ENCODE data around the gene CSF3R. TPM values are rescaled to one million over a fixed set of nuclear protein-coding genes. Genes with fewer than 3 reads are reported as not detected.

CSF3R gene
- total and polyA plus RNA-seq, 9 of the 15 experiments (the other 6 are each of a cell fraction or from before 2014, with no cell fraction given), result 0.21 to 0.86 (median 0.40) TPM; not detected in 1

- TF ChIP-seq NR0B1 (IDR thresholded peaks at IDR 0.05; ENCODE audit: partially characterized antibody) (no peak), HLTF (IDR thresholded peaks at IDR 0.05) (no peak), SMAD1 (IDR thresholded peaks at IDR 0.05; ENCODE audit: low read depth, low read length, partially characterized antibody) (no peak), EWSR1 (IDR thresholded peaks at IDR 0.05; ENCODE audit: borderline replicate concordance, low read depth, partially characterized antibody) (no peak), NFE2L1 (tag; IDR thresholded peaks at IDR 0.05; ENCODE audit: borderline replicate concordance, low read depth) (no peak), HMGN3 (IDR thresholded peaks at IDR 0.05; ENCODE audit: borderline replicate concordance, extremely low read depth, insufficient read length, low read depth, low read length) (no peak), ZBTB1 (CRISPR knock-in tag; IDR thresholded peaks at IDR 0.05; ENCODE audit: borderline replicate concordance, low read depth) (no peak; the same call in 1 of the 2 replicates), NR2C2 (CRISPR knock-in tag; IDR thresholded peaks at IDR 0.05) (no peak), NR2C2 (tag; IDR thresholded peaks at IDR 0.05) (no peak), CTCF (IDR thresholded peaks at IDR 0.05 in 2 of 3, conservative IDR thresholded peaks at IDR 0.05 in 1 of 3; ENCODE audit: insufficient read depth in 2 of 3, low read depth in 1 of 3, low read length in 3 of 3) (no peak), NCOA2 (IDR thresholded peaks at IDR 0.05; ENCODE audit: partially characterized antibody in 2 of 2) (no peak), ZNF592 (IDR thresholded peaks at IDR 0.05) (no peak), ELF1 (tag; IDR thresholded peaks at IDR 0.05) (no peak), CBFA2T3 (IDR thresholded peaks at IDR 0.05) (peak; percentile 96), JUND (IDR thresholded peaks at IDR 0.05; ENCODE audit: borderline replicate concordance, low read depth, low read length) (no peak; the same call in 1 of the 2 replicates), JUND (tag; IDR thresholded peaks at IDR 0.05; ENCODE audit: borderline replicate concordance, low read depth, low read length) (no peak; the same call in 2 of the 3 replicates), CEBPG (CRISPR knock-in tag; IDR thresholded peaks at IDR 0.05) (no peak), CEBPG (tag; conservative IDR thresholded peaks at IDR 0.05 in 1 of 2, IDR thresholded peaks at IDR 0.05 in 1 of 2) (no peak), C11orf30 (IDR thresholded peaks at IDR 0.05; ENCODE audit: low read depth) (no peak), CAMTA2 (CRISPR knock-in tag; conservative IDR thresholded peaks at IDR 0.05) (no peak), SP2 (IDR thresholded peaks at IDR 0.05; ENCODE audit: extremely low read depth, low read depth, low read length, poor library complexity, severe bottlenecking) (no peak), SAP30 (IDR thresholded peaks at IDR 0.05; ENCODE audit: borderline replicate concordance, insufficient read depth, low read depth, low read length, poor library complexity, severe bottlenecking) (no peak)
These were observed 9.8 kb upstream of the CSF3R start (continued) for GRCh38 chr1:36492491-36492890.

Measured in K562 (cell line).